ENCODE measurements around the gene CERK. TPM values are rescaled to one million over a fixed set of nuclear protein-coding genes. Genes with fewer than 3 reads are reported as not detected.

The CERK gene
- total RNA-seq, 1 experiment from 2014 or later: 24.9 TPM

DNA sequence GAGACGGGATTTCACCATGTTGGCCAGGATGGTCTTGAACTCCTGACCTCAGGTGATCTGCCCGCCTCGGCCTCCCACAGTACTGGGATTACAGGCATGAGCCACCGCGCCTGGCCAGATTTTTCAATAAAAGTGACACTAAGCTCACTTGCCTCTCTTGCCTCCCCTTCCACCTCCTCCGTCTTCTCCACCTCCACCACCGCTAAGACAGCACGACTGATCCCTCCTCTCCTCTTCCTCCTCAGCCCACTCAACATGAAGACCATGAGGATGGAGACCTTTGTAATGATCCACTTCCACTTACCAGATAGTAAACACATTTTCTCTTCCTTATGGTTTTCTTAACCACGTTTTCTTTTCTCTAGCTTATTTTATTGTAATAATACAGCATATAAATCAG, 14.2 kb downstream of the CERK start:
- no peak overlapping the region for H3K4me2 ChIP-seq
- no peaks in the 10 kb centered on the region for H3K9me2 ChIP-seq (ENCODE audit: insufficient read depth)
- H3K27ac ChIP-seq: no peak overlapping the region
- TF ChIP-seq, protein P1, sequence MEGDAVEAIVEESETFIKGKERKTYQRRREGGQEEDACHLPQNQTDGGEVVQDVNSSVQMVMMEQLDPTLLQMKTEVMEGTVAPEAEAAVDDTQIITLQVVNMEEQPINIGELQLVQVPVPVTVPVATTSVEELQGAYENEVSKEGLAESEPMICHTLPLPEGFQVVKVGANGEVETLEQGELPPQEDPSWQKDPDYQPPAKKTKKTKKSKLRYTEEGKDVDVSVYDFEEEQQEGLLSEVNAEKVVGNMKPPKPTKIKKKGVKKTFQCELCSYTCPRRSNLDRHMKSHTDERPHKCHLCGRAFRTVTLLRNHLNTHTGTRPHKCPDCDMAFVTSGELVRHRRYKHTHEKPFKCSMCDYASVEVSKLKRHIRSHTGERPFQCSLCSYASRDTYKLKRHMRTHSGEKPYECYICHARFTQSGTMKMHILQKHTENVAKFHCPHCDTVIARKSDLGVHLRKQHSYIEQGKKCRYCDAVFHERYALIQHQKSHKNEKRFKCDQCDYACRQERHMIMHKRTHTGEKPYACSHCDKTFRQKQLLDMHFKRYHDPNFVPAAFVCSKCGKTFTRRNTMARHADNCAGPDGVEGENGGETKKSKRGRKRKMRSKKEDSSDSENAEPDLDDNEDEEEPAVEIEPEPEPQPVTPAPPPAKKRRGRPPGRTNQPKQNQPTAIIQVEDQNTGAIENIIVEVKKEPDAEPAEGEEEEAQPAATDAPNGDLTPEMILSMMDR (conservative IDR thresholded peaks at IDR 0.05): no peak
- no peak for TF ChIP-seq EZH2 (IDR thresholded peaks at IDR 0.05; ENCODE audit: low read depth)
- no peaks in the 10 kb centered on the region for H3F3A ChIP-seq (ENCODE audit: insufficient read depth, low read depth)
- H3K4me1 ChIP-seq (replicated peaks; ENCODE audit: insufficient read depth): no peaks in the 10 kb centered on the region
- H3K79me2 ChIP-seq (ENCODE audit: low read depth): no peaks in the 10 kb centered on the region
- H3K4me3 ChIP-seq: no peak overlapping the region
- POLR2A ChIA-PET (ENCODE audit: unreplicated experiment): no interaction called here
- CTCF ChIA-PET: no interaction called here
- no peaks in the 10 kb centered on the region for H3K9me3 ChIP-seq (ENCODE audit: insufficient read depth, low read depth)
- H2AFZ ChIP-seq: no peak overlapping the region
- intact Hi-C loops (cut with micrococcal nuclease; ENCODE audit: unreplicated experiment): no loop called here
- no peaks in the 10 kb centered on the region for H3K36me3 ChIP-seq (ENCODE audit: low read depth)
- no peaks in the 10 kb centered on the region; the same call in 1 of the 2 replicates for H4K20me1 ChIP-seq (ENCODE audit: insufficient read depth)
- no peaks in the 10 kb centered on the region for H3K27me3 ChIP-seq (ENCODE audit: insufficient read depth, low read depth)
- no TSS peak for BruUV-seq (replicated peaks)
- DNase-seq: no peak

- Histone ChIP-seq H3K79me2 (ENCODE audit: low read depth) (no peaks in the 10 kb centered on the region), H3K9me3 (ENCODE audit: insufficient read depth, low read depth) (no peaks in the 10 kb centered on the region), H3K4me1 (replicated peaks; ENCODE audit: insufficient read depth) (no peaks in the 10 kb centered on the region), H3F3A (ENCODE audit: insufficient read depth, low read depth) (no peaks in the 10 kb centered on the region), H3K27me3 (ENCODE audit: insufficient read depth, low read depth) (no peaks in the 10 kb centered on the region), H3K9me2 (ENCODE audit: insufficient read depth) (no peaks in the 10 kb centered on the region), H3K27ac (no peak overlapping the region), H3K36me3 (ENCODE audit: low read depth) (no peaks in the 10 kb centered on the region), H4K20me1 (ENCODE audit: insufficient read depth) (no peaks in the 10 kb centered on the region; the same call in 1 of the 2 replicates), H3K4me3 (no peak overlapping the region), H2AFZ (no peak overlapping the region), H3K4me2 (no peak overlapping the region)
- no peak for TF ChIP-seq EZH2 (IDR thresholded peaks at IDR 0.05; ENCODE audit: low read depth)
- TF ChIP-seq, protein P1 (conservative IDR thresholded peaks at IDR 0.05): no peak
- intact Hi-C loops (cut with micrococcal nuclease; ENCODE audit: unreplicated experiment): no loop called here
- BruUV-seq (replicated peaks): no TSS peak
- ChIA-PET POLR2A (ENCODE audit: unreplicated experiment) (no interaction called here), CTCF (no interaction called here)
- no peak for DNase-seq
These were observed 16.5 kb downstream of the CERK start for GRCh38 chr22:46721501-46722085.

GRCh38 chr22:46719921-46720320, 18.1 kb downstream of the CERK start:
- H3K4me2 ChIP-seq: no peak overlapping the region
- POLR2A ChIA-PET (ENCODE audit: unreplicated experiment): no interaction called here
- no peaks in the 10 kb centered on the region for H3K27me3 ChIP-seq (ENCODE audit: insufficient read depth, low read depth)
- H3K4me1 ChIP-seq (replicated peaks; ENCODE audit: insufficient read depth): no peaks in the 10 kb centered on the region
- CTCF ChIA-PET: no interaction called here
- H3K36me3 ChIP-seq (ENCODE audit: low read depth): no peaks in the 10 kb centered on the region
- no peaks in the 10 kb centered on the region for H3K9me3 ChIP-seq (ENCODE audit: insufficient read depth, low read depth)
- H3K79me2 ChIP-seq (ENCODE audit: low read depth): no peaks in the 10 kb centered on the region
- H3K9me2 ChIP-seq (ENCODE audit: insufficient read depth): no peaks in the 10 kb centered on the region
- H3K4me3 ChIP-seq: no peak overlapping the region
- TF ChIP-seq, protein P1 (conservative IDR thresholded peaks at IDR 0.05): no peak
- TF ChIP-seq EZH2 (IDR thresholded peaks at IDR 0.05; ENCODE audit: low read depth): no peak
- intact Hi-C loops (cut with micrococcal nuclease; ENCODE audit: unreplicated experiment): no loop called here
- DNase-seq: no peak
- H4K20me1 ChIP-seq (ENCODE audit: insufficient read depth): no peaks in the 10 kb centered on the region
- no peak overlapping the region for H2AFZ ChIP-seq
- no TSS peak for BruUV-seq (replicated peaks)
- H3K27ac ChIP-seq: no peak overlapping the region
- no peaks in the 10 kb centered on the region for H3F3A ChIP-seq (ENCODE audit: insufficient read depth, low read depth)

Measured in PC-9 (cell line).